Right ventricle myocardium inferior (tissue), 1 donor: ENCODE results near the gene CYP11A1. TPM values are rescaled to one million over a fixed set of nuclear protein-coding genes. Genes with fewer than 3 reads are reported as not detected.
A peak's percentile ranks its signal among the peaks of the same experiment; 100 is the strongest.

Experiments
- ATAC-seq: fragments of 200-7000 bp; cut with Tn5 transposase; one replicate; pipeline ENCODE4 v1.9.1; 2020; ENCODE audit warnings: mild to moderate bottlenecking, moderate library complexity
- DNase-seq: peaks from one replicate; pipeline ENCODE4 v3.0.0; 2021; ENCODE audit errors: missing footprints
- intact Hi-C: fragments of 100-400 bp; cut with DNase I; formaldehyde crosslinking; loops from one replicate; pipeline ENCODE4 v1.11.0; 2022
- total RNA-seq: library from RNA; stranded (reverse); fragmentation: NEBNext Ultra II Directional; extraction: Animal tissue kit (Norgen Biotek cat#: 25700); gene quantifications from one replicate; pipeline ENCODE4 v1.2.1, GENCODE V29; 2021
- donor health status: DM: no; HTN: yes; CAD: no; lungs with severe emphysema.

CYP11A1 gene
- total RNA-seq, 1 donor from 2014 or later: 0.24 TPM

GRCh38 chr15:74336061-74337005 lies 31.1 kb downstream of the CYP11A1 start:
- DNase-seq (no peak), ATAC-seq (no peak)
- intact Hi-C loops: no loop called here

DNA sequence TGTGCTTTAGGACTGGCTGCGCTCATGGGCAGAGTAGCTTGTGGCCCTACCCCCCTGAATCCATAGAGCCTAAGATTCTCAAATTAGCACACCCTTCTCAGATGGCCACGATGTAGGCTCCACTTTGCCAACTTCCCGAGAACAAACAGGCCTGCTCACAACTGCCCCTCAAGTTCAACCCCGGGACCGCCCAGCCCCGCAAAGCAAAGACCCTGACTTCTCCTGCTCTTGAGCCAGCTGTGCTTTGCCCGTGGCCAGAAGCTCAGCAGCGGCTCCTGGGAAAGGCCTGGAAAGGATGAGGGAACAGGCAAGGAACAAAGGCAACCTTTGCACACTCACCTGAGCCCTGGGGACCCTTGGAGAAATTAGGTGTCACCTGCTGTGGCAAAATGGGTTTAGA lies 32.0 kb downstream of the CYP11A1 start:
- ATAC-seq: no peak
- DNase-seq: no peak
- intact Hi-C loops: no loop called here

DNA sequence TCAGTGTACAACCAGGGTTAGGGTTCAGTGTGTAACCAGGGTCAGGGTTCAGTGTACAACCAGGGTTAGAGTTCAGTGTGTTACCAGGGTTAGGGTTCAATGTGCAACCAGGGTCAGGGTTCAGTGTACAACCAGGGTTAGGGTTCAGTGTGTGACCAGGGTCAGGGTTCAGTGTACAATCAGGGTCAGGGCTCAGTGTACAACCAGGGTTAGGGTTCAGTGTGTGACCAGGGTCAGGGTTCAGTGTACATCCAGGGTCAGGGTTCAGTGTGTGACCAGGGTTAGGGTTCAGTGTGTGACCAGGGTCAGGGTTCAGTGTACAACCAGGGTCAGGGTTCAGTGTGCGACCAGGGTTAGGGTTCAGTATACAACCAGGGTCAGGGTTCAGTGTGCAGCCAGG lies 33.3 kb downstream of the CYP11A1 start:
- ATAC-seq (no peak), DNase-seq (no peak)
- intact Hi-C loops: no loop called here

- intact Hi-C loops: no loop called here
- ATAC-seq (no peak), DNase-seq (no peak)
Measured at GRCh38 chr15:74333662-74334061, 33.8 kb downstream of the CYP11A1 start.

DNA sequence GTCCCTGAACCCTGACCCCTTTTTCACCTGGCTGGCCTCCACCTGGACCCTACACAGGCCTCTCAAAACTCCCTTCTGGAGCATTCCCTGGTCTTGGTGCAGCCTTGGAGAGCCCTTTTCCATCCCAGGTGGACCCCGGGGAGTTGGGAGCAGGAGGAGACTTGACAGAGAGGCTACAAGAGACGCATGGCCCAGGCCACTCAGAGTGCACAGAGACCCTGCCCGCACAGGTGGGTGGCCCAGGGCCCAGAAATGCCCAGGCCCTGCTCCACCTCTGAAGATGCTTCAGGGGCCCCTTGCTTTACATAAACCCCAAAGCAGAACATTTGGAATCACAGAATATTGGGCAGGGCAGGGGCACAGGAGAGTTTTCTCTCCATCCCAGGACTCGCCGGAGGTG lies 34.4 kb downstream of the CYP11A1 start:
- intact Hi-C loops: no loop called here
- DNase-seq (no peak), ATAC-seq (no peak)

- no peak for DNase-seq
- ATAC-seq: no peak
- intact Hi-C loops: no loop called here
Measured at GRCh38 chr15:74332611-74333010, 34.8 kb downstream of the CYP11A1 start.

DNA sequence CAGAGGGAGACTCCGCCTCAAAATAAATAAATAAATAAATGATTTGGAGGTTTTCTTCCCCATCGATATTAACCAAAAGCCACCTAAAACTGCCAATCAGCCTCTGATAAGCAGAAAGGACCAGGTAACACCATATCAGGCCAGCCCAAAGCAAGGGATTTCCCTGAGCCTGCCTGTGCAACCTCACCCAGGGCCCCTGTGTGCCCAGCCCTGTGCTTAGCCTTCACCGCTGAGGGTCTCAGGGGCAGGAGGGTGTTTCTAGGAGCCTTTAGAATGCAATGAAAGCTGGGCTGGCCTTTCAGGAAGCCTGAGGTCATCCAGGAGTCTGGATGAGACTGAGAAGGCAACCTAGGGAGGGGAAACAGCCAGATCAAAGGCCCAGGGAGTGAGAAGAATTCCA lies 35.4 kb downstream of the CYP11A1 start:
- intact Hi-C loops: no loop called here
- ATAC-seq (no peak), DNase-seq (no peak)

DNA sequence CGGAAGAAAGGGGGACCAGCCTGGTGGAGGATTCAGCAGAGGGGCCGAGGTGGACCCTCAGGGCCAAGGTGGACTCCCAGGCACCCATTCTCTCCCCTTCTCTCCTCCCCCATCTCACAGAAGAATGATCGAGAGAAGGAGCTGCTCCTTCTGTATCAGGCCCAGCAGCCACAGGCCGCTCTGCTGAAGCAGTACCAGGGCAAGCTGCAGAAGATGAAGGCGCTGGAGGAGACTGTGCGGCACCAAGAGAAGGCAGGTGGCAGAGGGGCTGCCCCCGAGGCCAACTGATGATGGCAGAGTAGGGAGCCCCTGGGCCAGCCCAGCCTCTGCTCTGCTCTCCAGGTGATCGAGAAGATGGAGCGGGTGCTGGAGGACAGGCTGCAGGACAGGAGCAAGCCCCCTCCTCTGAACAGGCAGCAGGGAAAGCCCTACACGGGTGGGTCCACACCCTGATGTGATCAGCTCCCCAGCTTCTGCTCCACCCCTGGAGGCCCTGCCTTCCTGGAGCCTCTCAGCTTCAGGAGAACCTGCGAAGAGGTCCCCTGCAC lies 36.5 kb downstream of the CYP11A1 start:
- no peak for DNase-seq
- ATAC-seq: no peak
- intact Hi-C loops: no loop called here

GRCh38 chr15:74328331-74329056 lies 39.0 kb downstream of the CYP11A1 start:
- no peak for ATAC-seq
- intact Hi-C loops: no loop called here
- no peak for DNase-seq

GRCh38 chr15:74327756-74328155 lies 39.7 kb downstream of the CYP11A1 start:
- DNase-seq: no peak
- ATAC-seq: no peak
- intact Hi-C loops: no loop called here

DNA sequence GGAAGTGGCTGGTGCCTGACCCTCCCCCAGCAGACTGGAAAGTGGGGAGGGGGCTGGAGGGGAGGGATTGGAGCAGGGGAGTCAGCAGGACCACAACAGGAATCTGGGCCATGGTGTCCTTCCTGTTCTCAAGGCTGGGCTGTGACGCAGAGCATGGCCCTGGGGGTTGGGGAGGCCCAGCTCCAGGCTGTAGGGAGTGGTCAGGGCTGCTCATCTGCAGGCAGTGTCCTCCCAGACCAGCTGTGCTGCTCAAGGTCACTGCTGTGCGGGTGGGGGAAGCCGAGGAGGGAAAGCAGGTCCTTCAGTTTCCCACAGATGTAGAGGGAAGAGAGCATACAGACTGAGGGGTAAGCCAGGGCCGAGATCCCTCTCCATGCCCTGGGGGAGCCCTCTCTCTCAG lies 40.7 kb downstream of the CYP11A1 start:
- intact Hi-C loops: no loop called here
- DNase-seq (no peak), ATAC-seq (no peak)

DNA sequence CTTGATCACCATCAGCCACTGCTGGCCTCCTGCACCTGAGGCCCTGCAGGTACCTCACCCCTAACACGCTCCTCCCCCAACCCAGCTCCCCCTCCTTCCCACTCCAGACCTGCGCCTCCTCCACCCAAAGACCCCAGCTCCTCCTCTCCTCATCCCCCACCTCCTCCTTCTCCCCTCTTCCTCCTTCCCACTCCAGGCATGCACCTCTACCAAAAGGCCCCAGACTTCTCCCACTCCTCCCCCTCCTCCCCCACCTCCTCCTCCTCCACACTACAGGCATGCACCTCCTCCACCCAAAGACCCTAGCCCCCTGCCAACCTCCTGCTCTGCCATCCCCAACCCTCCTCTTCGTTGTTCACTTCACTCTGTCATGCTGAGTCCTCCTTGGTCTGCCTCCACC lies 42.7 kb downstream of the CYP11A1 start:
- ATAC-seq: no peak
- intact Hi-C loops: no loop called here
- peak; percentile 43 for DNase-seq

DNA sequence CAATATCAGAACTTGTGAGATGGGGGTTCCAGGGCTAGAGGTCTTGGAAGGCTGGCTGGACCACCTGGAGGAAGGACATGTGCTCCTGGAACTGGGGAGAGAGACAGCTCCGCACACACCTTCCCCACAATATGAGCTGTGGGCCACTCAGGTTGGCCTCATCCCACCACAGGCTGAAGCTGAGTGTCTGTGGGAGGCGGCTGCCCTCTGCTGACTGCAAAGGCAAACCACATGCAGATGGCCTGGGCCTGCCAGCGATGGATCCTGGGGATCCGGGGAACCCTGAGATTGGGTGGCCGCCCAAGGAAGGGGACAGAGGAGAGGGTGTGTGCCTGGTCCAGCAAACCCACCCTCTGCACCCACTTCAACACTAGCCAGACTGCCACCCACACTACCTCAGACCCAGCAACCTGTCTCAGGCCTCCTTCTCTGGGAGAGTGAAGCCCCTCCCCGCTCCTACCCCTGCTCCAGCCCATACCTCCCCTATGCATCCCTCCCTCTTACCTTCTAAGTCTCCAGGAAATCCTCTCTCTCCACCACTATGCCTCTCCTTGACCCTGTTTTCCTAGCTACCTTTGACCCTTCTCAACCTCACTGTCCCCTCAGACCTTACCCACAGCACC lies 44.8 kb downstream of the CYP11A1 start:
- peak; percentile 52 for ATAC-seq

DNA sequence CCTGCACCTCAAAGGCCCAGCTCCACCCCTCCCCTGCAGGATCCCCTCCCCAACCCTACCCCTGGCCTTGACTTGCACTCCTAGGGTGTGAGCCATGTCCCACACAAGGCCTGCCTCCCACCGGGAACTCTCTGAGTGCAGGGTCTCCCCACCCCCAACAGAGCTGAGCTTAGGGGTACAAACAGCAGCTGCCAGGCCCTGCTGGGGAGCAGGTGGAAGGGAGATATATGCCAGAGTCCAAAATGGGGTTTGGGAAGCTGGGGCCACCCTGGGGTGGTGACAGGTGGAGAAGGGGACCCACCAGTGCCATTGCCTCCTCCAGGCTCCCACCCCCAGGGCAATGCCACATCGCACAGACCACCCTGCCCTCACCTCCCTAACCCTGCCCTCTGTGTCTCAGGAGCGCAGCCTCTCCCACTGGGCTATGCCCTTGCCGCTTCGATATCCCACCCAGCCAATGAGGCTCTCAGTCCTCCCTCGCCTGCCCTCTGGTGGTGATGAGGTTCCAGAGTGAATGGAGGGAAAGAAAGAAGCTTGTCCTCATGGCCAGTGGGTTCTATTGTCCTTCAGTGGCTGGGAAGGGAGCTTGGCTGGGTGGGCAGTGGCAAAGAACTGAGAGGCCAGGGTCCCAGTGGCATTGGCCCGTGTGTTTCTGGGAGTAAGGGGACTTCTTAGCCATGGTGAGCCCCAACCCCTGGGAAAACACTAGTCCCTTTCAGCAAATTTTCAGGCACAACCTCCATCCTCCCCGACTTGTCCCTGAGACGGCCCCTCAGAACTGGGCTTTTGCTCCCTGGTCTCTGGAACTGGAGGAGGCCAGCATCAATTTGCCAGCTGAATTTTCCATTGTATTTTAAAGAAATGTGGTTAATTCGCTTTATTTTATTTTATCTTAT lies 46.8 kb downstream of the CYP11A1 start:
- intact Hi-C loops: no loop called here
- ATAC-seq: no peak
- DNase-seq: no peak

More for the DNA sequence above, 44.8 kb downstream of the CYP11A1 start:
- intact Hi-C loops: loop anchor here (1.0 kb wide), 1 partner anchor 195 kb away; no protein-coding TSS in a partner anchor
- peak; percentile 78 for DNase-seq

GRCh38 chr15:74319596-74320351 lies 47.7 kb downstream of the CYP11A1 start:
- intact Hi-C loops: loop anchor here (10.0 kb wide), 1 partner anchor 345 kb away; no protein-coding TSS in a partner anchor
- DNase-seq: no peak
- ATAC-seq: no peak

- no peak for ATAC-seq
- intact Hi-C loops: loop anchor here (10.0 kb wide), 1 partner anchor 344 kb away; no protein-coding TSS in a partner anchor
- DNase-seq: no peak
Measured at GRCh38 chr15:74319138-74319460, 48.3 kb downstream of the CYP11A1 start.

GRCh38 chr15:74318376-74319137 lies 48.9 kb downstream of the CYP11A1 start:
- DNase-seq (peak; percentile 72), ATAC-seq (peak; percentile 32)
- intact Hi-C loops: loop anchor here (10.0 kb wide), 1 partner anchor 344 kb away; no protein-coding TSS in a partner anchor
